ENCODE data around the gene NUP214. TPM values are rescaled to one million over a fixed set of nuclear protein-coding genes. Genes with fewer than 3 reads are reported as not detected.

Gene NUP214
- 15.0 and 18.6 TPM in 2 replicates for total RNA-seq

GRCh38 chr9:131125288-131126058, at the start of gene NUP214:
TSS of gene NUP214 (plus strand) at chr9:131125586. CDS start at chr9:131125705, 119 bp downstream.

GRCh38 chr9:131096269-131097125, 28.9 kb upstream of the NUP214 start, which contains the start of gene AIF1L:
TSS of gene AIF1L (plus strand) at chr9:131096531. CDS start at chr9:131096630, 99 bp downstream.

GRCh38 chr9:131276094-131276888, 150.9 kb downstream of the NUP214 start, which contains the start of gene FAM78A:
TSS of gene FAM78A (minus strand) at chr9:131276510. CDS start at chr9:131276179, 331 bp downstream.

Other genes with a start within 250 kb of the NUP214 start
- not detected in 2 replicates for gene QRFP, start 228.8 kb upstream of the NUP214 start, total RNA-seq
- 0.09 and 0.19 TPM in 2 replicates for gene FIBCD1, start 186.3 kb upstream of the NUP214 start, total RNA-seq
- under 0.01 TPM in 1 of 2 replicates, not detected in the other for gene LAMC3, start 116.4 kb upstream of the NUP214 start, total RNA-seq
- gene AIF1L, start 29.1 kb upstream of the NUP214 start, total RNA-seq = 27.6 and 31.6 TPM in 2 replicates
- gene FAM78A, start 150.9 kb downstream of the NUP214 start, total RNA-seq = 2.3 and 4.5 TPM in 2 replicates
- 0.90 and 3.3 TPM in 2 replicates for gene PLPP7, start 164.1 kb downstream of the NUP214 start, total RNA-seq

Data from endothelial cell of coronary artery (primary cell).